ENCODE results near the gene MAP3K15. TPM values are rescaled to one million over a fixed set of nuclear protein-coding genes. Genes with fewer than 3 reads are reported as not detected.

The MAP3K15 gene
- polyA plus RNA-seq, 3 donors, result not detected

GRCh38 chrX:19410259-19410658 is 105.0 kb downstream of the MAP3K15 start:
- no peak overlapping the region for H3K27ac Mint-ChIP-seq
- Histone ChIP-seq H4K20me1 (ENCODE audit: insufficient read depth, low read length) (no peaks in the 10 kb centered on the region), H2AFZ (ENCODE audit: insufficient read depth, low read depth, low read length, poor library complexity, severe bottlenecking) (no peak overlapping the region), H3K9me3 (replicated peaks in 1 of 2; ENCODE audit: control insufficient read depth in 1 of 2, insufficient read depth in 1 of 2, low read length in 2 of 2) (peaks cover 0 to 4% of the 10 kb centered on the region in 2 donors), H3K4me1 (ENCODE audit: control insufficient read depth in 1 of 2, insufficient read depth in 2 of 2, low read length in 2 of 2) (no peaks in the 10 kb centered on the region), H3K27ac (ENCODE audit: low read depth in 1 of 2, low read length in 2 of 2) (no peak overlapping the region), H3K27me3 (ENCODE audit: control insufficient read depth in 2 of 2, insufficient read depth in 2 of 2, low read length in 2 of 2) (no peaks in the 10 kb centered on the region), H3K79me2 (ENCODE audit: insufficient read depth, low read length) (no peaks in the 10 kb centered on the region), H3K9ac (ENCODE audit: insufficient read depth, low read length, poor library complexity, severe bottlenecking) (no peak overlapping the region), H3K4me2 (replicated peaks; ENCODE audit: extremely low read depth, low read length, poor library complexity, severe bottlenecking) (no peak overlapping the region), H3K36me3 (replicated peaks in 1 of 2; ENCODE audit: control insufficient read depth in 1 of 2, insufficient read depth in 2 of 2, low read length in 2 of 2) (no peaks in the 10 kb centered on the region), H3K4me3 (replicated peaks in 1 of 3; ENCODE audit: low read depth in 2 of 3, low read length in 3 of 3) (no peak overlapping the region)
- peaks cover 0 to 18% (median 6%) of the 10 kb centered on the region in 7 donors for H3K9me3 Mint-ChIP-seq
- TF ChIP-seq CTCF (IDR thresholded peaks at IDR 0.05), result no peak
- no peak overlapping the region for H3K4me3 Mint-ChIP-seq
- H3K36me3 Mint-ChIP-seq, result no peaks in the 10 kb centered on the region
- intact Hi-C loops (cut with micrococcal nuclease), result no loop called here
- no peaks in the 10 kb centered on the region for H3K4me1 Mint-ChIP-seq
- H3K27me3 Mint-ChIP-seq (ENCODE audit: low read depth in 3 of 3), result peaks cover 0 to 4% (median 3%) of the 10 kb centered on the region in 3 donors
- DNase-seq, result no peak
- WGBS (ENCODE audit: insufficient coverage), result no CpG with 5 or more reads among the region's 2 CpGs

- Mint-ChIP-seq H3K9me3 (no peaks in the 10 kb centered on the region), H3K27ac (no peak overlapping the region), H3K4me1 (no peaks in the 10 kb centered on the region), H3K4me3 (no peak overlapping the region), H3K36me3 (no peaks in the 10 kb centered on the region), H3K27me3 (ENCODE audit: low read depth in 3 of 3) (peaks cover 0 to 2% (median 0%) of the 10 kb centered on the region in 3 donors)
- no peaks in the 10 kb centered on the region for H3K36me3 ChIP-seq (replicated peaks in 1 of 2; ENCODE audit: control insufficient read depth in 1 of 2, insufficient read depth in 2 of 2, low read length in 2 of 2)
- H3K4me2 ChIP-seq (replicated peaks; ENCODE audit: extremely low read depth, low read length, poor library complexity, severe bottlenecking), result no peak overlapping the region
- no peak overlapping the region for H3K4me3 ChIP-seq (replicated peaks in 1 of 3; ENCODE audit: low read depth in 2 of 3, low read length in 3 of 3)
- H3K27me3 ChIP-seq (ENCODE audit: control insufficient read depth in 2 of 2, insufficient read depth in 2 of 2, low read length in 2 of 2), result no peaks in the 10 kb centered on the region
- no peak overlapping the region for H3K27ac ChIP-seq (ENCODE audit: low read depth in 1 of 2, low read length in 2 of 2)
- no peaks in the 10 kb centered on the region for H3K9me3 ChIP-seq (replicated peaks in 1 of 2; ENCODE audit: control insufficient read depth in 1 of 2, insufficient read depth in 1 of 2, low read length in 2 of 2)
- no peaks in the 10 kb centered on the region for H3K79me2 ChIP-seq (ENCODE audit: insufficient read depth, low read length)
- intact Hi-C loops (cut with micrococcal nuclease), result no loop called here
- H3K9ac ChIP-seq (ENCODE audit: insufficient read depth, low read length, poor library complexity, severe bottlenecking), result no peak overlapping the region
- no peak overlapping the region for H2AFZ ChIP-seq (ENCODE audit: insufficient read depth, low read depth, low read length, poor library complexity, severe bottlenecking)
- no peaks in the 10 kb centered on the region for H4K20me1 ChIP-seq (ENCODE audit: insufficient read depth, low read length)
- no peaks in the 10 kb centered on the region for H3K4me1 ChIP-seq (ENCODE audit: control insufficient read depth in 1 of 2, insufficient read depth in 2 of 2, low read length in 2 of 2)
- TF ChIP-seq CTCF (IDR thresholded peaks at IDR 0.05), result no peak
- DNase-seq, result no peak
These were observed 111.6 kb downstream of the MAP3K15 start for GRCh38 chrX:19403696-19404095.

All from CD14-positive monocyte (primary cell).